HG03066 (cell line): ENCODE data around the gene SNPH.

Experiments used
- ATAC-seq: cut with Tn5 transposase; IDR thresholded peaks from one replicate; pipeline ENCODE4 v1.9.1; 2021; ENCODE audit warnings: low read depth; ENCODE audit not compliant: unreplicated experiment

The SNPH gene

GRCh38 chr20:1286267-1287024 lies 20.4 kb downstream of the SNPH start:
- ATAC-seq: no peak

GRCh38 chr20:1287306-1287705 lies 21.2 kb downstream of the SNPH start:
- no peak for ATAC-seq

GRCh38 chr20:1287787-1288569 lies 21.9 kb downstream of the SNPH start:
- ATAC-seq: no peak

- no peak for ATAC-seq
These were observed 25.2 kb downstream of the SNPH start for GRCh38 chr20:1291191-1291741.

- ATAC-seq: no peak
These were observed 26.5 kb downstream of the SNPH start for GRCh38 chr20:1292620-1293019.

GRCh38 chr20:1293641-1294379 lies 27.7 kb downstream of the SNPH start:
- no peak for ATAC-seq

- no peak for ATAC-seq
These were observed 28.4 kb downstream of the SNPH start for GRCh38 chr20:1294497-1294896.

- ATAC-seq: no peak
These were observed 29.3 kb downstream of the SNPH start for GRCh38 chr20:1295276-1295930.

- no peak for ATAC-seq
These were observed 30.1 kb downstream of the SNPH start for GRCh38 chr20:1296117-1296610.

- ATAC-seq: no peak
These were observed 30.8 kb downstream of the SNPH start for GRCh38 chr20:1296922-1297321.

- ATAC-seq: no peak
These were observed 31.4 kb downstream of the SNPH start for GRCh38 chr20:1297486-1297885.

- no peak for ATAC-seq
These were observed 32.1 kb downstream of the SNPH start for GRCh38 chr20:1298166-1298565.

GRCh38 chr20:1298888-1299511 lies 32.9 kb downstream of the SNPH start:
- no peak for ATAC-seq

GRCh38 chr20:1299522-1299921 lies 33.4 kb downstream of the SNPH start:
- no peak for ATAC-seq

GRCh38 chr20:1300083-1300840 lies 34.2 kb downstream of the SNPH start:
- ATAC-seq: no peak

- ATAC-seq: no peak
These were observed 35.0 kb downstream of the SNPH start for GRCh38 chr20:1301031-1301529.

- ATAC-seq: no peak
These were observed 36.8 kb downstream of the SNPH start for GRCh38 chr20:1302685-1303541.
